Epithelial cell of esophagus (primary cell): Measurements from ENCODE around the gene KIF21A.

Experiments
- DNase-seq: peaks from one replicate; pipeline ENCODE4 v3.0.0; 2010; ENCODE audit warnings: low read depth
- H3K4me3 ChIP-seq: 2 replicates; pipeline ENCODE4 v1.5.1; 2011; ENCODE audit warnings: mild to moderate bottlenecking, low read length, control low read depth
- TF ChIP-seq, protein P1 (sequence below): IDR thresholded peaks from 2 replicates; pipeline ENCODE4 v1.5.1; 2011; ENCODE audit warnings: low read depth, mild to moderate bottlenecking, low read length, control low read depth, inconsistent platforms; ENCODE audit not compliant: insufficient read depth; ENCODE audit errors: missing control alignments

Gene KIF21A

DNA sequence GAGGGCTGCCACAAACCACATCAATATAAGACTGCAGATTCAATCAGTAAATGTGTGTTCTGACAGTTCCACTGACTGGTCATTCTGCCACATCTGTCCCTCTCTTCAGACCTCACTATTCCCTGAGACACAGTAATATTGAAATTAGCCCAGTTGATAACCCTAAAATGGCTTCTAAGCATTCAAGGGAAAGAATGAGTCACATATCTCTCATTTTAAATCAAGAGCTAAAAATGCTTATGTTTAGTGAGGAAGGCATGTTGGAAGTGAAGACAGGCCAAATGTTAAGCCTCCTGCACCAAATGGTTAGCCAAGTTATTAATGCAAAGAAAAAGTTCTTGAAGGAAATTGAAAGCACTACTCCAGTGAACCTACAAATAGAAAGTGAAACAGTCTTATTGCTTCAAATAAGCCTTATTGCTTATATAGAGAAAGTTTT lies 24.5 kb upstream of the KIF21A start:
- TF ChIP-seq, protein P1, sequence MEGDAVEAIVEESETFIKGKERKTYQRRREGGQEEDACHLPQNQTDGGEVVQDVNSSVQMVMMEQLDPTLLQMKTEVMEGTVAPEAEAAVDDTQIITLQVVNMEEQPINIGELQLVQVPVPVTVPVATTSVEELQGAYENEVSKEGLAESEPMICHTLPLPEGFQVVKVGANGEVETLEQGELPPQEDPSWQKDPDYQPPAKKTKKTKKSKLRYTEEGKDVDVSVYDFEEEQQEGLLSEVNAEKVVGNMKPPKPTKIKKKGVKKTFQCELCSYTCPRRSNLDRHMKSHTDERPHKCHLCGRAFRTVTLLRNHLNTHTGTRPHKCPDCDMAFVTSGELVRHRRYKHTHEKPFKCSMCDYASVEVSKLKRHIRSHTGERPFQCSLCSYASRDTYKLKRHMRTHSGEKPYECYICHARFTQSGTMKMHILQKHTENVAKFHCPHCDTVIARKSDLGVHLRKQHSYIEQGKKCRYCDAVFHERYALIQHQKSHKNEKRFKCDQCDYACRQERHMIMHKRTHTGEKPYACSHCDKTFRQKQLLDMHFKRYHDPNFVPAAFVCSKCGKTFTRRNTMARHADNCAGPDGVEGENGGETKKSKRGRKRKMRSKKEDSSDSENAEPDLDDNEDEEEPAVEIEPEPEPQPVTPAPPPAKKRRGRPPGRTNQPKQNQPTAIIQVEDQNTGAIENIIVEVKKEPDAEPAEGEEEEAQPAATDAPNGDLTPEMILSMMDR: no peak
- H3K4me3 ChIP-seq: no peak overlapping the region
- no peak for DNase-seq

DNA sequence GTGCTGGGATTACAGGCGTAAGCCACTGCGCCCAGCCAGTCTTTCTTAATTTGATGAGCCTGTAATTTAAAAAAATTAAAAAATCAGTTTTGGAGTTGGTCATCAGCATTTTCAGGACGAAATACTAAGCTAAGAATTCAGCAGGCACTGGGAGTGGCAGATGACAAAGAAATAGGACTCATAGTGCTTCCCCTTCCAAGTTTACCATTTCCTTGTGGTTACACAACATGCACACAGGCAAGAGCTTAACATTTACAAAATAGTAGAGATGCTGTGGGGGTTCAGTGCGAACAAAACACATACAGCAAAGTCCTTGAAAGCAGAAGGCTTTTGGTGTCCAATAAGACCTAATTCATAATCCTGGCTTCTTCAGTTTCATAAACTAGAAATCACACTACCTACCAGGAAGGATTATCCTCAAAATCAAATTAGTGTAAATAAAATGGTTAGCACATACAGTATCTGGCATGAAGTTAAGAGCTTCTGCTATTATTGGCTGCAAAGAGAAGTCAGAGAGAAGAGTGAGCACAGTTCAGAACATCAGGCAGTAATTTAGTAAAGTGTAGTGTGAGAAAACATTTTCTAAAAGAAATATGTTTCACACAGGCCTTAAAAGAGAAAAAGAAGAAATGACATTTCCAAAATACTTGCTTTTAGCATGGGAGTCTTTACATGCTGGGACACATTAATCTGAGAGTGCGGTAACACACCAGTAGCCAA lies 22.2 kb upstream of the KIF21A start:
- peak; percentile 73 for DNase-seq
- no peak overlapping the region for H3K4me3 ChIP-seq
- TF ChIP-seq, protein P1: no peak

DNA sequence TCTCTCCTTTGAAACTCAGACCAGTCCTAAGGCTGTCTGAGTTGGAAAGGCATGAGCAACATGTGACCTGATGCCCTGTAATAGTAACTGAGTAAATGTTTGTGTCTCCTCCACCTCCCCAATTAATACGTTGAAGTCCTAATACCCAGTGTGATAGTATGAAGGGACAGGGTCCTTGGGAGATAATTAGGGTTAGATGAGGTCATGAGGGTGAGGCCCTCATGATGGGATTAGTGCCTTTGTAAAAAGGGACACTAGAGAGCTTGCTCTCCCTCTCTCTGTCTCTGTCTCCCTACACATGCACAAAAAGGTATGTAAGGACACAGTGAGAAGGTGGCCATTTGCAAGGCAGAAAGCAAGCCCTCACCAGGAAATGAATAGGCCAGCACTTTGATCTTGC lies 18.1 kb upstream of the KIF21A start:
- no peak for DNase-seq
- TF ChIP-seq, protein P1: no peak
- no peak overlapping the region for H3K4me3 ChIP-seq

DNA sequence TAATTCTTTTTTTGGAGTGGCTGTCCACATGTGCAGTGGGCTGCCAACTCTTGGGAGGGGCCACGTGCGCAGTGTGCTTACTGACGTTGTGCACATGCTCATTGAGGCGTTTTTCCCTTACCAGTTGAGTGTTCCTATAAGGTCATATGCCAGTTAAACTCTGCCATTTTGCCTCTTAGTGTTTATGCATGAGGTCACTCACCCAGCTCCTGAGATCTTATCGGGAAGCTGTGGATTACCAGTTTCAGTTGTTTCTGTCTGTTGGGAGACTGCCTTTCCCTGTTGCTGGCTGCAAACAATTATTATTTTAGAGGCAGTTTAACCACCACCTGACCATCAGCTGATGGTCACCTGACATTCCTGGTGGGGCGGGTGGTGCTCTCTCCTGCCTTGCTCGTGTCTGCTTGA lies 16.1 kb upstream of the KIF21A start:
- TF ChIP-seq, protein P1: no peak
- no peak for DNase-seq
- H3K4me3 ChIP-seq: no peak overlapping the region

DNA sequence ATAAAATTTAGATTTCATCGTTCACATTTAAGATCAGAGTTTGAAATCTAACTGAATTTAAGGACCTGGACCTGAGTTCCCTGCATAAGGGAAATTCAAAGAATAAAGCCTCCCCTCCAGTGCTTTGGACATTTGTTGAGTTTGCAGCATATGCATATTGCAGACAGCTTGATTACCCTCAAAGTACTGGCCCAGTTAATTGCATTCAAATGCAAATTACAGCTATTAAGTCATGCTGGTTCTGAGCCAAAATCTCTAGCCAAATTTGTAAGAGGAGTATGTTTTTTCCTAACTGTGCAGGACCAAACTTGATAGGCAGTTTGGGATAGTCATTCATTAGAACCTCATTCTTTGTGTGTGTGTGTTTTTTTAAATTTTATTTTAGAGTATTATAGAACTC lies 9.1 kb upstream of the KIF21A start:
- TF ChIP-seq, protein P1: no peak
- DNase-seq: peak; percentile 39

DNA sequence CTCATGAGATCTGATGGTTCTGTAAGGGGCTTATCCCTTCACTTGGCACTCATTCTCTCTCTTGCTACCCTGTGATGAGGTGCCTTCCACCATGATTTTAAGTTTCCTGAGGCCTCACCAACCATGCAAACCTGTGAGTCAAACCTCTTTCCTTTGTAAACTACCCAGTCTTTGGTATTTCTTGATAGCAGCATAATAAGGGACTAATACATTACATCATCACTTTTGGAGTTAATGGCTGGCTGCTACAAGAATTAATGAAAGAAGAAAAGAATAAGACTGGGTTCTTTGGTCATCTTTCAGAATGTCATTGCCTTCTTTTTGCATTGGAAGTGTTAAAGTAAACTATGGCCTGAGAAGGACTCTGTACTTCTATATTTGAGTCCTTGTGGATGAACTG lies 5.1 kb upstream of the KIF21A start:
- H3K4me3 ChIP-seq: no peak overlapping the region
- TF ChIP-seq, protein P1: no peak
- no peak for DNase-seq

More for the DNA sequence above, 9.1 kb upstream of the KIF21A start:
- H3K4me3 ChIP-seq: no peak overlapping the region

DNA sequence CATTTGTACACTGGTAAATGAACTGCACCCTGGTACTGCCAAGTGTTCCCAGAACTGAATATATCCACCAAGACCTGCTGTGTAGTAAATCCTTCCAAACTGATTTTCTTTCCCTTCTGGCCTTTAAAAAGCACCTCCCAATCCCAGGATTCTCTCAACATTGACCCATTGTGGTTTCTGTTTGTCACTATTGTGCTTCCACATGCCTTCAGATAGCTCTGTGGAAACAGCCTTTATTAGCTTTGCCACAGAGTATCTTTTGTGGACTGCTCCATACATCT lies 949 bp upstream of the KIF21A start:
- TF ChIP-seq, protein P1: no peak
- no peak for DNase-seq
- no peak overlapping the region for H3K4me3 ChIP-seq
